ENCODE data around the gene GPATCH8. TPM values are rescaled to one million over a fixed set of nuclear protein-coding genes. Genes with fewer than 3 reads are reported as not detected.

Gene GPATCH8
- total RNA-seq, 6 experiments from 2014 or later: 23.4 to 30.0 (median 27.1) TPM

- Mint-ChIP-seq H3K4me3 (no peak overlapping the region), H3K27ac (no peak overlapping the region), H3K36me3 (ENCODE audit: low read depth) (peaks cover 4% of the 10 kb centered on the region; the same call in 1 of the 2 replicates), H3K4me1 (ENCODE audit: low read depth) (peaks cover 6% of the 10 kb centered on the region), H3K9me3 (no peaks in the 10 kb centered on the region), H3K27me3 (ENCODE audit: insufficient read depth) (peaks cover 3% of the 10 kb centered on the region)
- no peak for TF ChIP-seq CTCF (IDR thresholded peaks at IDR 0.05)
- no peak for DNase-seq
Measured at GRCh38 chr17:44352828-44353671, 150.2 kb downstream of the GPATCH8 start.

- Mint-ChIP-seq H3K27ac (no peak overlapping the region), H3K4me3 (no peak overlapping the region), H3K4me1 (ENCODE audit: low read depth) (peaks cover 12% of the 10 kb centered on the region), H3K9me3 (no peaks in the 10 kb centered on the region), H3K27me3 (ENCODE audit: insufficient read depth) (peaks cover 3% of the 10 kb centered on the region; the same call in 1 of the 2 replicates), H3K36me3 (ENCODE audit: low read depth) (peaks cover 4% of the 10 kb centered on the region; the same call in 1 of the 2 replicates)
- DNase-seq: no peak
- no peak for TF ChIP-seq CTCF (IDR thresholded peaks at IDR 0.05)
Measured at GRCh38 chr17:44351961-44352827, 151.0 kb downstream of the GPATCH8 start.

GRCh38 chr17:44351464-44351863 is 151.7 kb downstream of the GPATCH8 start:
- TF ChIP-seq CTCF (IDR thresholded peaks at IDR 0.05): no peak
- Mint-ChIP-seq H3K4me1 (ENCODE audit: low read depth) (peaks cover 12% of the 10 kb centered on the region), H3K36me3 (ENCODE audit: low read depth) (peaks cover 4% of the 10 kb centered on the region; the same call in 1 of the 2 replicates), H3K27ac (no peak overlapping the region), H3K4me3 (no peak overlapping the region), H3K9me3 (no peaks in the 10 kb centered on the region), H3K27me3 (ENCODE audit: insufficient read depth) (peaks cover 3% of the 10 kb centered on the region; the same call in 1 of the 2 replicates)
- DNase-seq: no peak

- Mint-ChIP-seq H3K27me3 (ENCODE audit: insufficient read depth) (peaks cover 3% of the 10 kb centered on the region; the same call in 1 of the 2 replicates), H3K27ac (no peak overlapping the region), H3K4me1 (ENCODE audit: low read depth) (peaks cover 19% of the 10 kb centered on the region), H3K9me3 (no peaks in the 10 kb centered on the region), H3K36me3 (ENCODE audit: low read depth) (peaks cover 4% of the 10 kb centered on the region; the same call in 1 of the 2 replicates), H3K4me3 (no peak overlapping the region)
- TF ChIP-seq CTCF (IDR thresholded peaks at IDR 0.05): peak; percentile 90
- DNase-seq: peak; percentile 32
Measured at GRCh38 chr17:44350733-44351226, 152.4 kb downstream of the GPATCH8 start.

- peaks cover 27% of the 10 kb centered on the region for H3K4me1 Mint-ChIP-seq (ENCODE audit: low read depth)
- TF ChIP-seq CTCF (IDR thresholded peaks at IDR 0.05): no peak
- H3K27me3 Mint-ChIP-seq (ENCODE audit: insufficient read depth): peaks cover 2% of the 10 kb centered on the region
- peaks cover 8% of the 10 kb centered on the region; the same call in 1 of the 2 replicates for H3K36me3 Mint-ChIP-seq (ENCODE audit: low read depth)
- no peak overlapping the region for H3K4me3 Mint-ChIP-seq
- DNase-seq: no peak
- H3K9me3 Mint-ChIP-seq: no peaks in the 10 kb centered on the region
- H3K27ac Mint-ChIP-seq: no peak overlapping the region
Measured at GRCh38 chr17:44349553-44350070, 153.6 kb downstream of the GPATCH8 start.

All from HFFc6 (cell line).